Measurements from ENCODE around the gene EPHB2.
"Not testable (repeated sequence)": the region's sequence is repeated elsewhere in the genome, so short reads cannot be mapped to it uniquely, and the experiment has no call there.

EPHB2 gene

GRCh38 chr1:22920734-22921451 lies 210.3 kb downstream of the EPHB2 start:
- no peak for DNase-seq

- no peak for DNase-seq
Observed at GRCh38 chr1:22921452-22922126, 210.9 kb downstream of the EPHB2 start.

DNA sequence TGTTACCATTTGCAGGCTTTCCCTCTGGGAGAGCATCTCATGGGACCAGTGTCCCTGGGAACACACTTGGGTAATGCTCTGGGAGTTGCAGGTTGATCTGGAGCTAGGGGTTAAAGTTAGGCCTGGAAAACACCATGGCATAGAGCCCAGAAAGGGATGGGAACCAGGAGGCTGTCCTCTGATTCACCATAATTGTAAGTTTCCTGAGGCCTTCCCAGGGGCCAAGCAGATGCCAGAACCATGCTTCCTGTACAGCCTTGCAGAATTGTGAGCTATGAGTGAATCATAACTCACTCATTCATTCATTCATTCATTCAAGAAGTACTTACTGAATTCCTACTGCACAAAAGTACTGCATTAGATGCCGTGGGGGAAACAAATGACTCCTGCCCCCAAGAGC lies 212.0 kb downstream of the EPHB2 start:
- DNase-seq = no peak

GRCh38 chr1:22925111-22925510 lies 214.5 kb downstream of the EPHB2 start:
- no peak for DNase-seq

GRCh38 chr1:22930240-22930912 lies 219.7 kb downstream of the EPHB2 start:
- DNase-seq = no peak

DNA sequence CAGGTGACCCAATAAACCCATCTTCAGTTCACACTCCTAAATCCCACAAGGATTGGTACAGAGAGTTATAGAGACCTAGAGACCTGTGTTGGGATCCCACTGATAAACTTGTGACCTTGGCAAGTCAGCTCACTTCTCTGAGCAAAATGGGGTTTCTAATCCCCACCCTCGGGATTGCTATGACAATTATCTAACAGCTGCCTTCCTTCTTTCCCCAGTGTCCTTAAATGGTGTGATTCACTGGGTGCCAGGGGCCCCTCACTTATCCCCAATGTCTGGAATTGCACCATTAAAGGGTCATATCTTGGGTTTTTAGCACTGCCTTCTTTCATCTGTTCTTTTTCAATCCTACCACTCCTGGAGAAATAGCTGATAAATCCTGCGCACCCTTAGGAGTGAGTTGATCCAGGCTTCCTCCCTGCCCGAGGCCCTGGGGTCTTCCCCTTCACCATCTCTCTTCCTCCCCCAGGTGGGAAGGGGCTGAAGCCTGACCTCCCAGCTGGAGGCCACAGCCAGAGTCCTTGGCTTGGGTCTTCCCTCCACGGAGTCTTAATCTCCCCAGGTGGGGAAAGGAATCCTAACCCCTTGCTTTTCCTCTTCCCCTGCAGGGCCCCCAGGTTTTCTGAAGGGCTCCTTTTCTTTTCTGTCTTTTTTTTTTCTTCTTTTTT lies 222.3 kb downstream of the EPHB2 start:
- no peak for DNase-seq

DNA sequence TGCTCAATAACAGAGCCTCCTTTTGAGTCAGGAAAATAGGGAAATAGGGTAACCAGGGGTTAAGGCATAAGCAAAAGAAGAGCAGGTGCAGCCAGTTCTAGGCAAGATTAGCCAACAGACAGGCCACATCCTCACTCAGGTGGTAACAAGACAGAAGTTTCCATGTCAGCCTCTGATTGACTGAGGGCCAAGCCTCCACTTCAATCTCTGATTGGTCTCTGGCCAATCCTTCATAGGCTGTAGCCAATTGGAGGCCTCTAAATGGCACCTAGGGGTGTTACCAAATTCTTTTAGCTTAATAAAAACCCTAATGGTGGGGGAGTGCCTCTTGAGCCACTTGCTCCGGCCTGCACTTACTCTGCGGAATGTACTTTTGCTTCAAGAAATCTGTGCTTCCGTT lies 224.8 kb downstream of the EPHB2 start:
- DNase-seq = no peak

DNA sequence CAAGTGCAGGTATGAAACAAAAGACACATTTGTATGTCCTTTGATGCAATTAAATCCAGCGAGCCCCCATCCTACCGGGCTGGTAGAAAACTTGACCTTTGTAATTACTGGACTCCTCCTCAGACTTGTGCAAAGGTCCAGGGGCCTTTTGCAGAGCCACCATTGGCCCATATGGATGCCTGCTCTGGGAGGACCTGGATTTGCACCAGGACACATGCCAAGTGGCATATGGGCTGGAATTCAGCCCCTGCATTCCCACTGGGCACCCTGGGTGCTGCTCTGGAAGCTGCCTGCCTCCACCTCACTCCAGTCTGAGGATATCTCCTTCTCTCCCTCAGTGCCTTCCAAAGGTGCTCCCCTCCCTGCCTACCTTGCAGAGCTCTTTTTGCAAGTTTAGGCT lies 226.0 kb downstream of the EPHB2 start:
- no peak for DNase-seq

DNA sequence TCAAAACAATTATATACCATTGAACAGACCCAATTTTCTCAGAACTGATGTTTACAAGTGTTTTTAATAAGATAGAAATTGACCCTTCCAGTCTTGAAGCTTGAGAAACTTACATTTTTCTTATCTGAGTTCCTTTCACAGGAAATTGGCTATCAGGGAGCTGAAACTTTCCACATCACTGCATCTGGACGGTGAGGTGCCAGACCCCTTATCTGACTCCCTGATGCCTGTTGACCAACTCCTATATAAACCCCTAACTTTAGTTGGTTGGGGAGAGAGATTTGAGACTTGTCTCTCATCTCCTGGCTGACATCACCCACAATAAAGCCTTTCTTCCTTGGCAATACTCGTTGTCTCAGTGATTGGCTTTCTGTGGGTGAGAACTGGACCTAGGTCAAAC lies 230.6 kb downstream of the EPHB2 start:
- no peak for DNase-seq

- DNase-seq = no peak
Observed at GRCh38 chr1:22944346-22945055, 233.9 kb downstream of the EPHB2 start.

GRCh38 chr1:22945171-22945570 lies 234.5 kb downstream of the EPHB2 start:
- not testable (repeated sequence) for DNase-seq

DNA sequence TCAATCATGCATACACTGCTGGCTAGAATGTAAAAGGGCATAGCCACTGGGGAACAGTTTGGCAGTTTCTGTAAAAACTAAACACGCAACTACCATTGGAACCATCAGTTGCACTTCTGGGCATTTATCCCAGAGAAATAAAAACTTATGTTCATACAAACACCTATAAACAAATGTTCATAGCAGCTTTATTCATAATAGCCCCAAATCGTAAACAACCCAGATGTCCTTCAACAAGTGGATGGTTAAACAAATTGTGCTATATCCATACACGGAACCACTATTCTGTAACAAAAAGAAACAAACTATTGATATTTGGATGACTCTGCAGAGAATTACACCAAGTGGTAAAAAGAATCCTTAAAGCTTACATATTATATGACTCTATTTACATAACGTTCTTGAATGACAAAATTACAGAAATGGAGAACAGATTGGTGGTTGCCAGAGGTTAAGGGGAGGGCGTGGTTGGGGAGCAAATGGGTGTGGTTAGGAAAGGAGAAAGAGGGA lies 239.2 kb downstream of the EPHB2 start:
- no peak for DNase-seq

- DNase-seq = no peak
Observed at GRCh38 chr1:22951796-22952195, 241.2 kb downstream of the EPHB2 start.

GRCh38 chr1:22952694-22953056 lies 242.0 kb downstream of the EPHB2 start:
- DNase-seq = no peak

DNA sequence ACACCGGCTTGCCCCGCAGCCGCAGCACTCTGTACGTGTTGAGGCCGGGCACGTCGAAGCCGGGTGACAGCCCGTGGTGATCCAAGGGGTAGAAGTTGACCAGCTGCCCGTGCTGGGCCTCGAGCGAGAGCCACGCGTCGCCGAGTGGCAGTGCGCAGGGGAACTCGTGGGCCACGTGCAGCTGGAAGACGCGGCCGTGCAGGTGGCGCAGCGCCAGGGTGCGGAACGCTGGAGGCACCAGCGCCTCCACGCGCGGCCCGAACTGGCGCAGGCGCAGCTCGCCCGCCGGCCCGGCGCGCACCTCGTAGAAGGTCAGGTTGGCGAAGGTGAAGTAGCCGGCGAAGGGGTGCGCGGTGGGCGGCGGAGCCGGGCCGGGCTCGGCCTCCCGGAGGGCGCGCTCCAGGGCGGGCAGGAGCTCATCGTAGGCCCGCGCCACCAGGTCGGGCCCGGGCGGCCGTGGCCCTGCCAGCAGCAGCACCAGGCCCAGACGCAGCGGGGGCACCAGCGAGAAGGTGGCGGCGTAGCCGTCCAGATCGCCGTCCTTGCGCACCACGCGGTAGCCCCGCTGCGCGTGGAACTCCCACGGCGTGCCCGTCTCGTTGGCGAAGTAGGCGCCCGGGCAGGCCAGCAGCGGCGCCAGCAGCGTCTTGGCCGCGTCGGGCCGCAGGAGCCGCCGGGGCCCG lies 242.6 kb downstream of the EPHB2 start:
- no peak for DNase-seq

- no peak for DNase-seq
Observed at GRCh38 chr1:22953740-22954141, 243.1 kb downstream of the EPHB2 start.

DNA sequence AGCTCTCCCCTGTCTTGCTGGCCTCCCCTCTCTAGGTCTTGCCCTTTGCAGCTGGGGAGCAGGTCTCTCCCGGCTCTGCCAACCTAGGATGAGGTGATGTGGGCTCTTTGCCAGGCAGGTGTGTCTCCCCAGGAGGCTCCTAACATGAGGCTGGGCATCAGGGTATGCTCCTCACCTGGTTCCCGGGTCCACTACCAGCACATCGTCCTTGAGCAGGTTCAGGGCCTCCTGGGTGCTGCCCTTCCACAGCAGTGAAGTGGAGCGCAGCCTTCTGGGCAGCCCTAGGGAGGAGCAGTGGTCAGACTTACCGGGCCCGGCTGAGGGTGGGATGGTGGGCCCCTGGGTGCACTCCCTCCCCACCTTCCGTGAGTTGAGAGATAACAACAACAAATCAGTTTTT lies 244.5 kb downstream of the EPHB2 start:
- no peak for DNase-seq

GRCh38 chr1:22957066-22957465 lies 246.4 kb downstream of the EPHB2 start:
- DNase-seq = no peak

DNA sequence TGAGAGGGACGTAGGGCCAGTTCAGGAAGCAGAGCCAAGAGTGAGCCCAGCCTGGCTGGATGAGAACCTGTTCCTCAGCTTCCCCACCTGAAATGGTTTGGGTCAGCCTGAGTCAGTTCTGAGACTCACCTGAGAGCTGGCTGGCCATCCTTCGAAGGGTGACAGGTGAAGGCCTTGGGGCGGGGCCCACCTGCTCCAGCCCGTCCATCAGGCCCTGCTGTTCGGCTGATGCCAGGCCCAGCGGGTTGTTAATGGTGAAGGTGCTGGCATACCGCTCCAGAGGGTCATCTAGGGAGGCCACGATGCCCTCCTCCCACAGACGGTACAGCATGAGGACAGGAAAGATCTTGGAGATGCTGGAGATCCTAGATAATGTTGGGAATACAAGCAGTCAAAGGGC lies 247.9 kb downstream of the EPHB2 start:
- DNase-seq = no peak

GRCh38 chr1:22959545-22960360 lies 249.1 kb downstream of the EPHB2 start:
- DNase-seq = no peak

- DNase-seq = no peak
Observed at GRCh38 chr1:22962558-22962957, 251.9 kb downstream of the EPHB2 start.
